Thyroid gland (tissue), 4 donors: ENCODE data around the gene CST5. TPM values are rescaled to one million over a fixed set of nuclear protein-coding genes. Genes with fewer than 3 reads are reported as not detected.
"Not testable (repeated sequence)": the region's sequence is repeated elsewhere in the genome, so short reads cannot be mapped to it uniquely, and the experiment has no call there.

ENCODE experiments used
- DNase-seq, 2 donors: peaks; one replicate each; pipeline ENCODE4 v3.0.0-alpha.2; 2019
- H3K27ac ChIP-seq, 3 donors: fragments of 200-600 bp; sonication (generic); 1 replicate in 2 of 3; 2 replicates in 1 of 3; pipeline ENCODE4 v1.5.1; 2016 to 2019; ENCODE audit warnings: mild to moderate bottlenecking in 1 of 3, moderate library complexity in 1 of 3
- H3K27me3 ChIP-seq: fragments of 200-600 bp; sonication (generic); one replicate; pipeline ENCODE4 v1.5.1; 2019
- H3K36me3 ChIP-seq, 2 donors: fragments of 200-600 bp; sonication (generic); one replicate each; pipeline ENCODE4 v1.5.1; 2016 to 2019
- H3K4me1 ChIP-seq, 2 donors: fragments of 200-600 bp; sonication (generic); one replicate each; pipeline ENCODE4 v1.5.1; 2017 to 2019
- H3K4me3 ChIP-seq, 3 donors: fragments of 200-600 bp; sonication (generic); replicated peaks in 1 of 3; 1 replicate in 2 of 3; 2 replicates in 1 of 3; pipeline ENCODE4 v1.5.1; 2016; ENCODE audit warnings: mild to moderate bottlenecking in 1 of 3
- H3K9me3 ChIP-seq: fragments of 200-600 bp; sonication (generic); one replicate; pipeline ENCODE4 v1.5.1; 2017
- CTCF ChIP-seq, 6 experiments: fragments of 200-600 bp in 3 of 6; fragments of 450-650 bp in 3 of 6; sonication (generic) in 3 of 6; IDR thresholded peaks; one replicate each; pipeline ENCODE4 v1.5.1; 2016 to 2019; ENCODE audit warnings: antibody characterized with exemption in 6 of 6, mild to moderate bottlenecking in 2 of 6, inconsistent platforms in 1 of 6, moderate library complexity in 1 of 6
- POLR2A ChIP-seq, 2 donors: fragments of 450-650 bp; IDR thresholded peaks; one replicate each; pipeline ENCODE4 v1.6.1; 2017; ENCODE audit warnings: antibody characterized with exemption in 2 of 2, mild to moderate bottlenecking in 2 of 2, moderate library complexity in 1 of 2
- WGBS, 2 donors: methylation state at CpG; one replicate each; pipeline ENCODE4 v1.1.5; 2017; 5-methylcytosine and 5-hydroxymethylcytosine counted together
- intact Hi-C: fragments of 100-400 bp; cut with DNase I; formaldehyde crosslinking; loops from one replicate; pipeline ENCODE4 v1.15.1; 2023
- total RNA-seq, 4 donors: library from RNA; depleted of rRNA; stranded (reverse); fragments of >200 nt; gene quantifications; one replicate each; pipeline ENCODE4 v1.2.3, GENCODE V29; 2016

Gene CST5
- total RNA-seq, 4 donors from 2014 or later = not detected

GRCh38 chr20:23869520-23869919, 10.0 kb downstream of the CST5 start:
- H3K9me3 ChIP-seq = no peaks in the 10 kb centered on the region
- 70 to 82% methylated on average over 1 to 2 of the region's 2 CpGs for WGBS, 2 donors
- H3K27me3 ChIP-seq = no peaks in the 10 kb centered on the region
- intact Hi-C loops = no loop called here
- TF ChIP-seq POLR2A (IDR thresholded peaks at IDR 0.05) (no peak), CTCF (IDR thresholded peaks at IDR 0.05) (no peak)
- no peak for DNase-seq
- H3K36me3 ChIP-seq = no peaks in the 10 kb centered on the region
- no peak overlapping the region for H3K27ac ChIP-seq
- no peak overlapping the region for H3K4me3 ChIP-seq
- no peaks in the 10 kb centered on the region for H3K4me1 ChIP-seq

- DNase-seq = no peak
- Histone ChIP-seq H3K27ac (no peak overlapping the region), H3K4me1 (no peaks in the 10 kb centered on the region), H3K9me3 (no peaks in the 10 kb centered on the region), H3K36me3 (no peaks in the 10 kb centered on the region), H3K27me3 (no peaks in the 10 kb centered on the region), H3K4me3 (no peak overlapping the region)
- WGBS, 2 donors = 40 to 41% methylated on average over 5 of the region's 5 CpGs
- intact Hi-C loops = no loop called here
- TF ChIP-seq CTCF (IDR thresholded peaks at IDR 0.05) (no peak), POLR2A (IDR thresholded peaks at IDR 0.05) (no peak)
These were observed 11.2 kb downstream of the CST5 start for GRCh38 chr20:23868321-23868720.

GRCh38 chr20:23867152-23867776, 12.3 kb downstream of the CST5 start:
- TF ChIP-seq CTCF (IDR thresholded peaks at IDR 0.05) (no peak), POLR2A (IDR thresholded peaks at IDR 0.05) (no peak)
- Histone ChIP-seq H3K27me3 (no peaks in the 10 kb centered on the region), H3K27ac (no peak overlapping the region), H3K36me3 (no peaks in the 10 kb centered on the region), H3K4me3 (no peak overlapping the region), H3K9me3 (no peaks in the 10 kb centered on the region), H3K4me1 (no peaks in the 10 kb centered on the region)
- no peak for DNase-seq
- 63 to 64% methylated on average over 9 of the region's 9 CpGs for WGBS, 2 donors
- intact Hi-C loops = no loop called here

GRCh38 chr20:23860771-23861170, 18.8 kb downstream of the CST5 start:
- H3K27ac ChIP-seq, H3K9me3 ChIP-seq, H3K27me3 ChIP-seq, H3K4me3 ChIP-seq, H3K4me1 ChIP-seq, intact Hi-C loops, H3K36me3 ChIP-seq, DNase-seq: not testable (repeated sequence)
- whole genome bisulfite sequencing, 2 donors = 33 to 41% methylated on average over 9 to 10 of the region's 10 CpGs

GRCh38 chr20:23857962-23858595, 21.5 kb downstream of the CST5 start:
- H3K4me1 ChIP-seq = no peaks in the 10 kb centered on the region
- intact Hi-C loops = no loop called here
- no peaks in the 10 kb centered on the region for H3K27me3 ChIP-seq
- 30 to 38% methylated on average over 7 to 8 of the region's 9 CpGs for WGBS, 2 donors
- H3K27ac ChIP-seq = no peak overlapping the region
- TF ChIP-seq CTCF (IDR thresholded peaks at IDR 0.05) = no peak
- no peak for TF ChIP-seq POLR2A (IDR thresholded peaks at IDR 0.05)
- DNase-seq = no peak
- H3K4me3 ChIP-seq = no peak overlapping the region
- no peaks in the 10 kb centered on the region for H3K9me3 ChIP-seq
- no peaks in the 10 kb centered on the region for H3K36me3 ChIP-seq
